Measurements from ENCODE around the gene AP4E1.
"Not testable (repeated sequence)": the region's sequence is repeated elsewhere in the genome, so short reads cannot be mapped to it uniquely, and the experiment has no call there.

The AP4E1 gene

DNA sequence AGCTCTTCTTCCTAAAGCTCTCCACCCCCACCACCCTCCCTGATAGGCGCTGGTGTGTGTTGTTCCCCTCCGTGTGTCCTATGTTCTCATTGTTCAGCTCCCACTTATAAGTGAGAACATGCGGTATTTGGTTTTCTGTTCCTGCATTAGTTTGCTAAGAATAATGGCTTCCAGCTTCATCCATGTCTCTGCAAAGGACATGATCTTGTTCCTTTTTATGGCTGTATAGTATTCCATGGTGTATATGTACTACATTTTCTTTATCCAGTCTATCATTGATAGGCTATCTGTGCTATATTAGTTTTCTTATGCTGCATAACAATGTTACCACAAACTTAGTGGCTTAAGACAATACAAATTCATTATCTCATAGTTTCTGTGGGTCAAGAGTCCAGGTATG, 42.3 kb downstream of the AP4E1 start:
- not testable (repeated sequence) for DNase-seq

DNA sequence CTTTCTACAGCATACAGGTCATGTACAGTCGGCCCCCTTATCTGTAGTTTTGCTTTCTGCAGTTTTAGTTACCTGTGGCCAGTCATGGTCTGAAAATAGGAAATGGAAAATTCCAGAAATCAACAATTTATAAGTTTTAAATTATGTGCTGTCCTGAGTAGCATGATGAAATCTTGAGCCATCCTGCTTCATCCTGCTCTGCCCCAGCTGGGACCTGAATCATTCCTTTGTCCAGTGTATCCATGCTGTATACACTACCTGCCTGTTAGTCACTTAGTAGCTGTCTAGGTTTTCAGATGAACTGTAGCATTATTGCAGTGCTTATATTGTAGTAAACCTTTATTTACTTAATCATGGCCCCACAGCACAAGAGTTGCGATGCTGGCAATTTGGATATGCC, 44.8 kb downstream of the AP4E1 start:
- peak; percentile 44 for DNase-seq

DNA sequence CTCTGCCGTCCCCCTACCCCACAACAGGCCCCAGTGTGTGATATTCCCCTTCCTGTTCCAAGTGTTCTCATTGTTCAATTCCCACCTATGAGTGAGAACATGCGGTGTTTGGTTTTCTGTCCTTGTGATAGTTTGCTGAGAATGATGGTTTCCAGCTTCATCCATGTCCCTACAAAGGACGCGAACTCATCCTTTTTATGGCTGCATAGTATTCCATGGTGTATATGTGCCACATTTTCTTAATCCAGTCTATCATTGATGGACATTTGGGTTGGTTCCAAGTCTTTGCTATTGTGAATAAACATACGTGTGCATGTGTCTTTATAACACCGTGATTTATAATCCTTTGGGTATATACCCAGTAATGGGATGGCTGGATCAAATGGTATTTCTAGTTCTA, 46.4 kb downstream of the AP4E1 start:
- not testable (repeated sequence) for DNase-seq

DNA sequence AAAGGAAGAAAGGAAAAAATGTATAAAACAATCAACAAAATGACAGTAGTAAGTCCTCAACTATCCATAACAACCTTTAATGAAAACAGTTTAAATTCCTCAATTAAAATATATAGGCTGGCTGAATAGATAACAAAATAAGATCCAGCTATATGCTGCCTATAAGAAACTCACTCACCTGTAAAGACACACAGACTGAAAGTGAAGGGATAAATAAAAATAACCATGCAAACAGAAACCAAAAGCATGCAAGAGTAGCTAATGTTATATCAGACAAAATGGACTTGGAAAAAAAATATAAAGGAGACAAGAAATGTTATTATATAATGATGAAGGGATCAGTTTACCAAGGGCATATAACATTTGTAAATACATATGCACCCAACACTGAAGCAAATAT, 51.2 kb downstream of the AP4E1 start:
- no peak for DNase-seq

DNA sequence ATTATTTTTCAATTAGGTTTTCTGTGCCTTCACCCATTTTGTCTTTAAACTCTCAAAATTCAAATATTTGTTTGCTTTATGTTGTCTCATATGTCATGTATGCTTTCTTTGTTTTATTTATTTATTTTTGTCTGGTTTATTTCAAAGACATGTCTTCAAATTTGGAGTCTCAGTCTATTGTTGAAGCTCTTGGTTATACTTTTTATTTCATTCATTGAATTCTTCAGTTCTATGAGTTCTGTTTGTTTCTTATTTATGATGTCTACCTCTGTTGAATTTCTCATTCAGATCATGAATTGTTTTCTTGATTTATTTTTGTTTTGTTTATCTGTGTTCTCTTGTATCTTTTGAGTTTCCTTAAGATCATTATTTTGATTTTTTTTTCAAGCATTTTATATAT, 55.6 kb downstream of the AP4E1 start:
- DNase-seq = no peak

DNA sequence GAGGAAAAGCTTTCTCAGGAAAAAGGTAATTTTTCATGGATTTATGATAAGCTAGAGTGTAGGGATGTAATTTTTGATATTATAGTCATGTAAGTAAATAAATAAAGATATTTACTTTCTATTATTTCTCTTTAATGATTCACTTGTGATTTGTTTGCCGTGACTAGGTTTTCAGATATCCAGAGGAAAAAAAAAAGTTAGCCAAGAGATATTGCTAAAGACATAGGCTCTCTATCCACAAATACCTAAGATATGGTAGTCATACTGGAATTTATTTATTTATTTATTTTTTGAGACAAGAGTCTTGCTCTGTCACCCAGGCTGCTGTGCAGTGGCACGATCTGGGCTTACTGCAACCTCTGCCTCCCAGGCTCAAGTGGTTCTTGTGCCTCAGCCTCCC, 59.9 kb downstream of the AP4E1 start:
- DNase-seq = no peak

DNA sequence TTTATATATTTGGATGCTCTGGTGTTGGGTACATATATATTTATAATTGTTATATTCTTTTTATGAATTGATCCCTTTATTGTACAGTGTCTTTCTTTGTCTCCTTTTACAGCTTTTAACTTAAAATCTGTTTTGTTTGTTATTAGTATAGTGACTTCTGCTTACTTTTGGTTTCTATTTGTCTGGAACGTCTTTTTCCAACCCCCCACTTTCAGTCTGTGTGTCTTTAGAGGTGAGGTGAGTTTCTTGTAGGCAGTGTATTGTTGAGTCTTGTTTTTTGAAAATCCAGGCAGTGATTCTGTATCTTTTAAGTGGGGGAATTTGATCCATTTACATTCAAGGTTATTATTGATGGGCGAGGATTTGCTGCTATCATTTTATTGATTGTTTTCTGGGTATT, 62.0 kb downstream of the AP4E1 start:
- no peak for DNase-seq

DNA sequence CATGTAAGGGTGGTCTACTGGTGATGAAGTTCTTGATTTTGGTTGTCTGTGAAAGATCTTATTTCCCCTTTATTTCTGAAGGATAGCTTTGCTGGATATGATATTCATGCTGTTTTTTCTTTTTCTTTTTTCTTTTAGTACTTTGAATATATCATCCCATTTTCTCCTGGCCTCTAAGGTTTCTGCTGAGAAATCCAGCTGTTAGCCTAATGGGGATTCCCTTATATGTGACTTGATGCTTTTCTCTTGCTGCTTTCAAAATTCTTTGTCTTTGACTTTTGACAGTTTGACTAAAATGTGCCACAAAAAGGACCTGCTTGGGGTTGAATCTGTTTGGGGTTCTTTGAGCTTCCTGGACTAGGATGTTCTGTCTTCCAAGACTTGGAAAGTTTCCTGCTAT, 62.6 kb downstream of the AP4E1 start:
- no peak for DNase-seq

DNA sequence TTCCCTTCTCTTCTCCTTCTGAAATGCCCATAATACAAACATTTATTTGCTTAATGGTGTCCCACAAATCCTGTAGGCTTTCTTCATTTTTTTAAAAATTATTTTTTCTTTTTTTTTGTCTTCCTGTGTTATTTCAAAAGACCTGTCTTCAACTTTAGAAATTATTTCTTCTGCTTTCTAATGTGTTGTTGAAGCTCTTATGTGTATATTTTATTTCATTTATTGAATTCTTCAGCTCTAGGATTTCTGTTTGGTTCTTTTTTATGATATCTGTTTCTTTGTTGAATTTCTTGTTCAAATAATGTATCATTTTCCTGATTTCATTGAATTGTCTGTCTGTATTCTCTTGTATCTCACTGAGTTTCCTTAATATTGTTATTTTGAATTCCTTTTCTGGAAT, 63.1 kb downstream of the AP4E1 start:
- DNase-seq = no peak

DNA sequence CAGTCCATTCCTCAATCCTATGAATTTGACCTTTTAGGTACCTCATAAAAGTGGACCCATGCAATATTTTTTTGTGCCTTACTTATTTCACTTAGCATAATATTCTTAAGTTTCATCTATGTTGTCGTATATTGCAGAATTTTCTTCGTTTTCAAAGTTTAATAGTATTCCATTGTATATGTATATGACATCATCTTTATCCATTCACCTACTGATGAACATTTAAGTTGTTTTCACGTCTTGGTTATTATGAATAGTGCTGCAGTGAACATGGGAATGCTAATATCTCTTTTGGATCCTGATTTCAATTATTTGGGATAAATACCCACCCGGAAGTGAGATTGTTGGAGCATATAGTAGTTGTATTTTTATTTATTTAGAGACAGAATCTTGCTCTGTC, 65.1 kb downstream of the AP4E1 start:
- no peak for DNase-seq

DNA sequence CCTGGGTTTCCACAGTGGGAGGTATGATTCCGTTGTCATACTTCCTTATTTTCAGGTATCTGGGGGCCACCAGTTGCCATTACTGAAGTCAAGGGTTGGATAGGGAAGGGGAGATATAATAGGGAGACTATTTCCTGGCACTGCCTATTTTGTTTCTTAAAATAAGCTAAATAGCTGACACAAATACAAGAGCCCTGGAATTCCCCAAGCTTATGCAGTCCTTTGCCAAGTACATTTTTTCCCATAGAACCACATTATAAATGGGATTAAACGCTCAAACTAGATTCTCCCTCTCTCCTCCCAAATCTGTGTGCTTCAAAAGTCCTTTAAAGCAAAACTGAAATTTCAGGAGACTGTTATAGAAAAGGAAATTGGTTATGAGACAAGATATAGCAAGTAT, 68.7 kb downstream of the AP4E1 start:
- DNase-seq = peak; percentile 7

DNA sequence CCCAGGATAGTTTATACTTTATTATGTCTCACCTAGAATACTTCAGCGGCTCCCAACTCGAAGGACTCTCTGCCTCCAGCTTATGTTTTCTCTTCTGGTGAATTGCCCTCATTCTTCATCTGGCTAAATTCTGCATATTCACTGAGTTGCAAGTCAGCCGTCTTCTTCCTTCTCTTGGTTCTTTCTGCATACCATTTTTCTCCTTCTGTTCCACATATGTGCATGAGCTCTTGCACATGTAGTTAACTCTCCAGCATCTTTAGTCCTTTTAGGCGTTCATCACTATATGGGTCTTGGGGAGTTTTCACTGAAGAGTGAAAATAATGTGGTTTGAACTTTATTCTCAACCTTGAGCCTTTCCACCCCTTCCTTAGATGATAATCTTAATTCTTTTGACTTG, 70.1 kb downstream of the AP4E1 start:
- DNase-seq = no peak

DNA sequence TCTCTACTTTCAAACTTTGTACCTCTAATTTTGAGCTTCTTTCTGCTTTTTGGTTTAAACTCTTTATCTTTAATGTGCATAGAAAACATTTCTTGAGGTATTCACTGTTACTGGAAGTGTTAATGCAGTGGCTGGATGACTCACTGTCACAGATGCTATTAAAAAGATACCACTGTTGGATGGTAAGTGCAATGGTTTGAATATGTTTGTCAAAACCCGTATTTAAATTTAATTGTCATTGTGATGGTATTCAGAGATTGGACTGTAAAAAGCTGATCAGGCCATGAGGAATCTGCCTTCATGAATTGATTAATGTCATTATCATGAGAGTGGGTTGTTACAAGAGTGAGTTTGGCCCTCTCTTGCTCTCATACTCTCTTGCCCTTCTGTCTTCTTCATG, 70.6 kb downstream of the AP4E1 start:
- DNase-seq = peak; percentile 19

DNA sequence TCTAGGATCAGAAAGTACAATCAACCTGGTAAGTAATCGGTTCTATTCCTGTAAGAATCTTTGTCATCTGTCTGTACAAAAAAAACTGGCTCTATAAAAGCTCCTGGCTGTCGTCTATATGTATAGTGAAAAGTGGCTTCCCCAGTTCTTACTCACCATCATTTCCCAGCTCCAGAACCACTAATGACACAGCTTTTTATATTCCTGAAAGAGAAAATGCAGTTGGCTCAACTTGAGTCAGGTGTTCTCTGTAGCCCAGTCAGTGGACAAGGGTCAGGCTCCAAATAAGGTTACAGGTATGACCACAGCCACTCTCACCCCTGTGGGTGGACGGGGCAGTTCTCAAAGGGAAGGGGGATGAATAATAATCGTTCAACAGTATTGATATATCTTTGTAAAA, 85.1 kb downstream of the AP4E1 start:
- DNase-seq = no peak

DNA sequence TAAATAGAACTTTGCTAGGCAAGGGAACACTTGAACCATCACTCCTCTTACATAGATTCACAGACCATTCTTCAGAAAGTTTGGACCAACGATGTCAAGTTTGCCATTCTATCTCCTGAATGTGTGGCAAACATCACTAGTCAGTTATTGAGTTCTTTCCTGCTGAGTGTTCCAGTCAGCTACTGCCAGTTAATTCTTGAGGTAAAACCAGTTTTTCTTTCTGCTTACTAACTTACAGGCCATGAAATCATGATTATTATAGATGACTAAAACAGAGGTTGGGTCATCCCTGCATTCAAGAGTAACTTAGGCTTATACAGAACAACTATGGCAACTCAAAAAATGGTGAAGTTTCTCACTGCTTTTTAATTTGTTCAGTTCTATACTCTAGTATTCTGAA, 88.2 kb downstream of the AP4E1 start:
- DNase-seq = peak; percentile 17

DNA sequence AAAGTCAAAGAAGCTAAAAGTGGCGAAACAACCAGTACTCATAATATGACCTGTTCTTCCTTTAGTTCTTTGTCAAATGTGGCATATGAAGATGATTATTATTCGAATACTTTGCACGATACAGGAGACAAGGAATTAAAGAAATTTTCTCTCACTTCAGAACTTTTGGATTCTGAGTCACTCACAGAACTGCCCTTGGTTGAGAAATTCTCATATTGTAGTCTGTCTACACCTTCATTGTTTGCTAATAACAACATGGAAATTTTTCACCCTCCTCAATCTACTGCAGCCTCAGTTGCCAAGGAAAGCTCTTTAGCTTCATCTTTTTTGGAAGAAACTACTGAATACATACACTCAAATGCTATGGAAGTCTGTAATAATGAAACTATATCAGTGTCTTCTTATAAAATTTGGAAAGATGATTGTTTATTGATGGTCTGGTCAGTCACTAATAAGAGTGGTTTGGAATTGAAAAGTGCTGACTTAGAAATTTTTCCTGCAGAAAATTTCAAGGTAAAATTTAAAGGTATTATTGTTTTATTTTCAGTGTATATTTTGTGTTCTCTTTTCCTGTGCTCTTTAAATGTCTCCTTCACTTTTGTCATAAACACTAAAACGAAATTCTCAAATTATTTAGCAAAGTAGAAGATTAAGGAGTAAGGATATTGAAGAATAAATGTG, 89.0 kb downstream of the AP4E1 start:
- no peak for DNase-seq

DNA sequence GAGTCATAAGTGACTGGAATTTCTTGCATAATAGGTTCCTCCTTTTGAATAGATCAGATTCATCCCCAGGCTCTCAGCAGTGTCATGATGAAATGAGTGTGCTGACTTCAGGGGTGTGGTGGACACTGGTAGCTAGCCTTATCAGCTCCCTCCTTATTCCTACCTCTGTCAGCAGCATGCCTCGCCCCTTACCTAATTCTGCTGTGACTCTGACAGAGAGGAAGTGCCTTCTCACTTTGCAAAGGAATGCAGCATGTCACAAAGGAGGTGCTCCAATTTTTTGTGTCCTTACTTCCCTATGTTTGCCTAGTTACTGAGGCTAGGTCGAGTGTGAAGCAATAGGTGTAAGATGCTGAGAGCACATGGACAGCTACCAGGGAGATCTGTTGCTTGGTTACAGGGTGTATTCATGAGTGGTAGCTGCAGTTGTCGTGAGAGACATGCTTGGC, 95.6 kb downstream of the AP4E1 start:
- peak; percentile 2 for DNase-seq

DNA sequence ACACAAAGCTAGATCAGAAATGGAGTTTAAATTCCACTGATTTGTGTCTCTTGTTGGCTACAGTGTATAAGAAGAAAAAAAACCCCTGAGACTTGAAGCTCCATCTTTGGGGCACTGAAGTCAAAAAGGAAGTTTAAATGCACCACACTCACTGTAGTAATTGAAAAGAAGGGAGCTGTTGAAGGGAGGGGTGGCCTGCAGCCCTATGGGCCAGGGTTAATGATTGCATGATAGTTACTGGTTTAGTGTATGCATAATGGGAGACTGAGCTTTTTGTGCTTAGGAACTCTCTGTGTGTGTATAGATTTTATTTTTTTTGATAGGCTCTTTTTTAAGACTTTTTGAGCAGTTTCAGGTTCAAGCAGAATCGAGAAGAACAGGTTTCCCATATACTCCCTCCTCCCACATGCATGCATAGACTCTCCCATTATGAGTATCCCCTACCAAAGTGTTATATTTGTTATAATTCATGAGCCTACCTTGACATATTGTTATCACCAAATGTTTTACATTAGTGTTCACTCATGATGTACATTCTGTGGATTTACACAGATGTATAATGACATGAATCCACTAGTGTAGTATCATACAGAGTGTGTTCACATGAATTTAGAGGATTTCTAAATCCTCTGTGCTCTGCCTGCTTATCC, 98.0 kb downstream of the AP4E1 start:
- no peak for DNase-seq

DNA sequence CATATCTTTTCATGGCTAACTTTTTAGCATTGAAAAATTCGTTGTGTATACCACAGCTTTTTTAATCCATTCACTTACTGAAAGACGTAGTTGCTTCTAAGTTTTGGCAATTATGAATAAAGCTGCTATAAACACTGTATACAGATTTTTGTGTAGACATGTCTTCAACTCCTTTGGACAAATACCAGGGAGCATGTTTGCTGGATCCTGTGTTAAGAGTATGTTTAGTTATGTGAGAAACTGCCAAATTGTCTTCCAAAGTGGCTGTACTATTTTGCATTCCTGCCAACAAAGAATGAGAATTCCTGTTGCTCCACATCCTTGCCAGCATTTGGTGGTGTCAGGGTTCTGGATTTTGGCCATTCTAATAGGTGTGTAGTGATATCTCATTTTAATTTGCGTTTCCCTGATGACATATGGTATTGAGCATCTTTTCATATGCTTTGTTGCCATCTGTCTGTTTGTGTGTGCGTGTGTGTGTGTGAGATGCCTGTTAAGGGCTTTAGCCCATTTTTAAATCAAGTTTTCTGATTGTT, 98.7 kb downstream of the AP4E1 start:
- DNase-seq = no peak

DNA sequence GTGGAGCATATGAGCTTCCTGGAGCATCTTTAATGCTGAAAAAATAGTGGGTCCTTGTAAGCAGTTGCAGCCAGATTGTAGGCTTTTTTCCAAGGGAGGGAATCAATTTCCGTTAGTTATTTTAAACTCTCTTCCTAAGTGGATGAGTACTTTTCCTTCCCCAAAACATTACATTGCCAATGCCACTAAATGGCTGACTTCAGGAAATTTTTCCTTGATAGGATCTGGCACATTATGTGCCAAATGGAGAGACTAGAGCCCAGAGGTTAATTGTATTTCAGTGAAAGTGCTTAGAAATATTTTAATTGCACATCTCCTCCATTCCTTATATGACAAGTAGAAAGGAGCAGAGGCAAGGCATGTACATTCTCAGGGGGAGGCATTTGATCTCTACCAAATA, 102.7 kb downstream of the AP4E1 start:
- DNase-seq = no peak

DNA sequence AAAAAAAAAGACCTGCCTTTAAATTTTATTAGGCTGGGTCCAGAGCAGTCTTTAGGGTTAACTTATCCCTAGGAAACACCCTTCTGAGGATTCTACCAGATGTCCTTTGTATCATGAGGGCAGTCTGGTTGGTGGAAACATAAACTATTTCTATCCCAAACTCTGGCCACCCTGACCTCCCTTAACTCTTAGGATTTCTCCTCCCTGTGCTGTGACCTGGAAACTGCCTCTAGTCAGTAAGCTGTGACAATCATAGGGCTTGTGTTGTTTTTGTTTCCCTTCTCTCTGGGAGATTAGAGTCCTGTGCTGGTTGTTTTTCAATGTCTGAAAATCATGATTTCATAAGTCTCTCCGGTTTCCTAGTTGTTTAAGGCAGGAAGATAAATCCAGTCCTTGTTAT, 108.1 kb downstream of the AP4E1 start:
- DNase-seq = no peak

DNA sequence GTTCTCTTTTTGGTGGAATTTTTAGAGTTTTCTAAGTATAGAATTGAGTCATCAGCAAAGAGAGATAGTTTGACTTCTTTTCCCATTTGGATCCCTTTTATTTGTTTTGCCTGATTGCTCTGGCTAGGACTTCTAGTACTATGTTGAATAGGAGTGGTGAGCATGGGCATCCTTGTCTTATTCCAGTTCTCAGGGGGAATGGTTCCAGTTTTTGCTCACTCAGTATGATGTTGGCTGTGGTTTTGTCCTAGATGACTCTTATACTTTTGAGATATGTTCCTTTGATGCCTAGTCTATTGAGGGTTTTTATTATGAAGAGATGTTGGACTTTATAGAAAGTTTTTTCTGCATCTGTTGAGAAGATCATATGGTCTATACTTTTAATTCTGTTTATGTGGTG, 113.7 kb downstream of the AP4E1 start:
- DNase-seq = no peak

DNA sequence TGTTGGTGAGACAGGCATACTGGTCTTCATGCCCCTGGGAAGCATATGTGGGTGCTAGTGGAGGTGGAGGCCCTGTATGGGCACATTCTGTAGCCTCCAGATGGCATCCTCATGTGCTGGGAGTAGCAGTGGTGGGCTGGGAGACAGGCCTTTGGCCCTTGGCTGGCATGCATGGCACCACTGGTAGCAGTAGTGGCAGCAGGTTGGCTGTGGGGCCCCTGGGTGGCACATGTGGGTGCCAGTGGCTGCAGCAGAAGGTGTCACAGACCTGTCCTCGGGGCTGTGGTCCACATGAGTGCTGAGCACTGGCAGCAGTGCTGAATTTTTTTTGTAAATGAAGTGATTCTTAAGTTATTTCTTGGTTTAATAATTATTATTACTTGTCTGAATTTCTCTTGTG, 115.0 kb downstream of the AP4E1 start:
- DNase-seq = no peak

DNA sequence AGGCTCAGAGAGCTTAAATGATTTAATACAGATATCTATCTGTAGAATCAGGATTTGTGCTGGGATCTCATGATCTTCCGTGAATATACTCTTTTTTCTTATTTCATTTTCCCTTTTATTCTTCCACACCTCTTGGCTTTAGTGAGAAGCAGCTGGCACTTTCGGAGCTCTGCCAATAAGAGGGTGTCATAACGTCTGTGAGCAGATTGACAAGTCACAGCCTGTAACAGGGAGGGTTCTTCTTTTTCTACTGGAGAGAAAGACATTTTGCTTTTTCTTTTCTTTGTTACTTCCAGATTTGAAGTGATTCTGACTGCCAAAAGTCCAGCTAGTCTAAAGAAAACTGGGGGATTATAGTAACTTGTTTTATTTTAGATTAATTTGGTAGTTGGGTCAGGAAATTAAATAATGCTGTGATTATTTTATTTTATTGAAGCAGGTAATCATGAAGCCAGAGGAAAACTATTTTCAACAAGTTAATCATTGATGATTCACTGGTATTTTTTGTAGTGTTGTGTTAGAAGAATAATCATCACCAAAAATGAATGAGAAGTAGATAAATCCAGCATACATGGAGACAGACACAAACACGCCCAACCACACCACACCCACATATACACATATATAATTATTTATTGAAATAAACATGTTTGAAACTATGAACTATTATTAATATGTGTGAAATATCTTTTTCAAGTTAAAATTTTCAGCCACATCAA, 116.4 kb downstream of the AP4E1 start:
- peak; percentile 11 for DNase-seq
